Chondrocyte (in vitro differentiated cells): ENCODE results near the gene CGREF1. TPM values are rescaled to one million over a fixed set of nuclear protein-coding genes. Genes with fewer than 3 reads are reported as not detected.

ENCODE experiments used
- DNase-seq: peaks from one replicate; pipeline ENCODE4 v3.0.0; 2021; ENCODE audit warnings: mixed read lengths, low spot score
- H3K27ac Mint-ChIP-seq: one replicate; pipeline ENCODE4 v1.8.0; 2021; ENCODE audit warnings: mild to moderate bottlenecking, moderate library complexity, mixed read lengths; ENCODE audit not compliant: unreplicated experiment
- H3K27me3 Mint-ChIP-seq: 2 replicates; pipeline ENCODE4 v1.8.0; 2021; ENCODE audit warnings: low read depth, mixed read lengths
- H3K36me3 Mint-ChIP-seq: 2 replicates; pipeline ENCODE4 v1.8.0; 2021; ENCODE audit warnings: low read depth, mixed read lengths
- H3K4me1 Mint-ChIP-seq: 2 replicates; pipeline ENCODE4 v1.8.0; 2021; ENCODE audit warnings: low read depth, mild to moderate bottlenecking, mixed read lengths
- H3K4me3 Mint-ChIP-seq: one replicate; pipeline ENCODE4 v1.8.0; 2021; ENCODE audit warnings: mild to moderate bottlenecking, moderate library complexity, mixed read lengths; ENCODE audit not compliant: unreplicated experiment
- H3K9me3 Mint-ChIP-seq: 2 replicates; pipeline ENCODE4 v1.8.0; 2021; ENCODE audit warnings: low read depth, mixed read lengths
- CTCF ChIP-seq: fragments of 200-600 bp; sonication (generic); IDR thresholded peaks from 2 replicates; pipeline ENCODE4 v1.5.0; 2021; ENCODE audit warnings: antibody characterized with exemption, mild to moderate bottlenecking, moderate library complexity
- total RNA-seq: library from RNA; stranded (reverse); gene quantifications from 3 replicates; pipeline ENCODE4 v1.2.1, GENCODE V29; 2021

The CGREF1 gene
- total RNA-seq, 1 donor from 2014 or later = 15.9 TPM

DNA sequence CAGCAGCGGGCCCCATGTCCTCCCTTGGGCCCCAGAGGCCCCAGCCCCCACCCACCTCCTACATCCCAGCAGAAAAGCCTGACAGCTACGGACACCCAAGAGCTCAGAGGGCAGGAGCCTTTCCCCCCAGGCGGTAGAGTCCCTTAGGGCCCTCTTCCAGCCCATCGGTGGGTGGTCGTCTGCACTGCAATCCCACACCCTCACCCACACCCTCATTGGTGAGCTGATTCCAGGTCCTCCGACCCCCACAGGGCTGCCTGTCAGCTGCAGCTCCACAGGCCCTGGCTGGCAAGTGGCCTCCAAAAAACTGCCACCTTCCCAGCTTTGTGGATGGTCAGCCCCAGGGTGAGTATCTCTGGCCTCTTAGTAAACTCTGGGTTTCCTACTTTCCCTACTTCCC is 40.3 kb upstream of the CGREF1 start:
- Mint-ChIP-seq H3K36me3 (no peaks in the 10 kb centered on the region), H3K4me3 (no peak overlapping the region), H3K27me3 (peaks cover 6% of the 10 kb centered on the region), H3K27ac (no peak overlapping the region), H3K9me3 (no peaks in the 10 kb centered on the region), H3K4me1 (no peaks in the 10 kb centered on the region)
- TF ChIP-seq CTCF = no peak
- DNase-seq = no peak

DNA sequence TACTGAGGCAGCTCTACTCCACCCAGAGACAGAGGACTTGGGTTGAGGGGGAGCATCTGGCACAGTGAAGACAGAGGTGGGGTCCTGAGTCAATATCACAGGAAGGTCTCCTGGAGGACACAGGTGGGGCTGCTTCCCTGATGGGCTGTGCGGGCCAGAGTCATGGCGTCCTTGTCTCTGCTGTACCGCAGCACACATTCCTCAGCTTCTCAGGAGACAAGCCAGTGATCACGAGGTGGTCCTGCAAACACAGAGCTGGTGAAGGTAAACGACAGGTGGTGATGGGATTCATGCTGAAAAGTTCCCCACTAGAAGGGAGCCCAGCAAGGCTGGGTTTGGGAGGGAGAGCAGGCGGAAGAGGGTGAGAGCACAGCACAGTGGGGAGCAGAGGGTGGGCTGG is 39.5 kb upstream of the CGREF1 start:
- H3K9me3 Mint-ChIP-seq = no peaks in the 10 kb centered on the region
- no peak overlapping the region for H3K27ac Mint-ChIP-seq
- TF ChIP-seq CTCF = no peak
- H3K4me3 Mint-ChIP-seq = no peak overlapping the region
- no peak for DNase-seq
- H3K36me3 Mint-ChIP-seq = no peaks in the 10 kb centered on the region
- H3K4me1 Mint-ChIP-seq = no peaks in the 10 kb centered on the region
- peaks cover 6% of the 10 kb centered on the region for H3K27me3 Mint-ChIP-seq

DNA sequence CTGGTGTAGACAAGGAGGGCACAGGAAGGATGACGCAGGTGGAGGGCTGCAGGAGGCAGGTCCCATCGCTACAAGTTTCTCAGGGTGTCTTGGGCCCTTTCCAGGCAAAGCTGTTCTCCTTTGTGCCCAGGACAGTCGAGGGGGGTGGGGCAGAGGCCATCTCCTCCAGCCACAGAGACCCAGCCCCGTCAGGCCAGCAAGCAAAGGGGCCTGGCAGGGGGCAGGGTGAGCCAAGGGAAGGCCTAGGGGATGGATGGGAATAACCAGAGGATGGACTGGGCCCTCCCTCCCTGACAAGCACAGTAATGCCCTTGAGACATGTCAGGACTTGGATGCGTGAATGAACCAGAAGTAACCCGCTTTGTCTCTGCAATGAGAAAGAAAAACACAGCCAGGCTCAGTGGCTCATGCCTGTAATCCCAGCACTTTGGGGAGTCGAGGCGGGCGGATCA is 36.2 kb upstream of the CGREF1 start:
- Mint-ChIP-seq H3K4me1 (no peaks in the 10 kb centered on the region), H3K27ac (no peak overlapping the region), H3K4me3 (no peak overlapping the region), H3K27me3 (peaks cover 6% of the 10 kb centered on the region), H3K9me3 (no peaks in the 10 kb centered on the region), H3K36me3 (no peaks in the 10 kb centered on the region)
- no peak for TF ChIP-seq CTCF
- DNase-seq = no peak

DNA sequence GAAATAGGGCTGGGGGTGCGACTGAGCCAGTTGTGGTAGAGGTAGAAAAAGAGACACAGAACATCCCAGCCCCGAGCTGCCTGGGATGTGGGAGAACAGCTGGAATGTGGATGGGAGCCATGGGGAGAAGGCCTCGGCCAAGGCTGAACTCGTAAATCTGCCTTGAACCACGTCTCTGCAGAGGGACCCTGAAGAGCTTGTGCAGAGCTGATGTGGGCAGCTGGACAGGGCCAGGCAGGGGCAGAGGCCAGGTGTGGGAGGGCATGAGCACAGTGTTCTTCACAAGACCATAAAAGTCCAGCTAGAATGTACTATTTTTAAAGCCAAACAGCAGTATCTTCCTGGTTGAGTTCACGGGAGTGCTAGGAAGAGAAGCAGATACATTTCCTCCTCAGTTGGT is 35.6 kb upstream of the CGREF1 start:
- H3K9me3 Mint-ChIP-seq = no peaks in the 10 kb centered on the region
- no peak for DNase-seq
- H3K27me3 Mint-ChIP-seq = peaks cover 4% of the 10 kb centered on the region
- H3K4me1 Mint-ChIP-seq = no peaks in the 10 kb centered on the region
- H3K27ac Mint-ChIP-seq = no peak overlapping the region
- no peak for TF ChIP-seq CTCF
- no peaks in the 10 kb centered on the region for H3K36me3 Mint-ChIP-seq
- no peak overlapping the region for H3K4me3 Mint-ChIP-seq

DNA sequence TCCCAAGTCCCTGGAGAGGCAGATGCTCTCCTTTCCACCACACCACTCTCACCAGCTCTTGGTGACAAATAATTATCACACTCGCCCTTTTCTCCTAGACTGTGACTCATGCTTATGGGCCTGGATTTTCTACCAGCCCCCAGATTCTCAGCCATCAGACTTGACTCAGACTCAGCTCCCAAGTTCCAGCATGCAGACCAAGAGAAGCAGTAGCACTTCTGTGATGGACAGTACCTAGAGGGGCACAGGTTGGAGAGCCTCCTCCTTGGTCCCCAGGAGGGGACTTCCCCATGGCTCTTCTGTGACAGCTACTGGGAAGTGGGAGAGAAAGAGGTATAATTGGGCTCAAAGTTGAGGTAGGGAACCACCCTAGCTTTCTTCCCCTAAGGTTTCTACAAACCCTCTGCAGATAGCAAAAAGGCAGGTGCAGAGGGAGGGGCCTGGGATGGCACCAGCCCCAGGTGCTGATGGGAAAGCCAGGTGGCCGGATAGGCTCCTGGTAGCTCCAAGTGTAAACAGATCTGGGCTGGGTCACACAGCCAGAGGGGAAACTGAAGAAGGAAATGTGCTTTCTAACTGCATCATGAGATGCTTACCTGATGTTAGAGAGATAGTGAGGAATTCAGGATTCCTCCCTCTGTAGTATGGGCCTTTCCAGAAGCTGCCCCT is 34.0 kb upstream of the CGREF1 start:
- Mint-ChIP-seq H3K27ac (no peak overlapping the region), H3K27me3 (peaks cover 2% of the 10 kb centered on the region), H3K4me3 (no peak overlapping the region), H3K4me1 (no peaks in the 10 kb centered on the region), H3K36me3 (no peaks in the 10 kb centered on the region), H3K9me3 (no peaks in the 10 kb centered on the region)
- no peak for TF ChIP-seq CTCF
- no peak for DNase-seq
